Stimulated activated CD8-positive, alpha-beta memory T cell treated with anti-CD3 and anti-CD28 coated beads, Interleukin-7, amount 100 ng/mL, for 4 hours (primary cell): ENCODE results near the gene LUZP2.
"Not testable (repeated sequence)": the region's sequence is repeated elsewhere in the genome, so short reads cannot be mapped to it uniquely, and the experiment has no call there.

Source experiments
- DNase-seq, 2 donors: peaks; one replicate each; pipeline ENCODE4 v3.0.0-alpha.2; 2020; ENCODE audit warnings: low read depth in 2 of 2

Gene LUZP2

DNA sequence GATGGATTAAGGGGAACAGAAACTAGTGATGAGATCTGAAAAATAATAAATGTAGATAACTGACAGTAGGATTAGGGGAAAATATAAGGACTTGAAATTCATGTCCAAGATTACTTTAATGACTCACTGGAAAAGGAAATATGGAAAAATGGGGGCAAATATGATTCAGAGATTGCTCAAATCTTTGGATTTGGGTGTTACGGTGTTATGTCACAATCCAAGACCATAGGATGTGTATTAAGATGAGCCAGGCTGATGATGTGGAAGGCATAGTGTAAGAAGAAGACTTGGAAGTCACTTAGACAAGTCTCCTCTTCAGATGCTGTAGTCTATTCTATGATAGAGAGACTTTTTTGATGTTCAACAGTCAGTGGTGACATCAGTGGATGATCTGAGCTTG lies 323.7 kb downstream of the LUZP2 start:
- DNase-seq: no peak

DNA sequence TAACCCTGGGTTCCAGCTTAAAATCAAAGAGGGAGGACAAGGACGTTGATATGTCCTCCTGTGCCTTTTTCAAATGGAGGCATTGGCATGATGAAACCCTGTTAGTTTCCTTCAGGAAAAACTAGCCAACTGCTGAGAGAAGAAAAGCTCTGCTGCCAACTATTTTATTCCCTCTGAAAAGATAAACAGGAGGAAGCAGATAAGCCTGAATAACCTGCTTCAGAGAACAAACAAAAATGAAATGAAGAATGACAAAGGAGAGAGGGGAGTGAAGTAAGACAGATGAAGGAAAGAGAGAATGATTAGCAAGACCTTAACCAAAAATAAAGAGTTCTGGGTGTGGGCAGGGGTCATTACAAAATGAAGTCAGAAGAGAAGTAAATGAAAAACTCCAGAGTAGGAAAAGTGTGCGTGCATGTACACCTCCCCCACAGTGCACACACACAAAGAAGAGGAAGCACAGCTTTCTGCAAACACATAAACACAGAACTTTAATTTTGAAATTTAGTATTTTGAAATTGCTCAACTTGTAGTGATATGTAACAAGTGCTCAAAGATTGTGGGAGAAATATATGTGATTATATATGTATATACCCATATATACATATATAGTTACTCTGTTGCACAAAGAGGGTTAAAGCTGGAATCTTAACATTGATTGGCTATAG lies 332.2 kb downstream of the LUZP2 start:
- no peak for DNase-seq

GRCh38 chr11:24833573-24833972 lies 336.7 kb downstream of the LUZP2 start:
- DNase-seq: no peak

DNA sequence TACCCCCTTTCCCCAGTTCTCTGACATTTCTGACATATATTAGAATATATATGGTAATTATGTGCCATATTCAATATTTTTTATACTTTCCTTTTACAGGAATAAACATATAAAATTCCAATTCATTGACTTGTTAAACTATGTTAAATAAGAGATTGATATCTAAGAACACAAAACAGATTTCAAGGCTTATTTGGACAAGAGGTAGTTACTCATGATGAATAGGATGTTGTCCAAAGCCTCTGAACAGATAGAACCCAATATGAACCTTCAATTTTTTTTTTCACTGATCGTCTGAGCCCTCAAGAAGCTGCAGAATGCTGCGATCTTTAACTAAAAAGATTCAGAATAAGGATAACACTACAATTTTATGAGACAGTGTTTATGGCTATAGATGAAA lies 340.3 kb downstream of the LUZP2 start:
- no peak for DNase-seq

- DNase-seq: no peak
Observed at GRCh38 chr11:24842308-24842707, 345.5 kb downstream of the LUZP2 start.

DNA sequence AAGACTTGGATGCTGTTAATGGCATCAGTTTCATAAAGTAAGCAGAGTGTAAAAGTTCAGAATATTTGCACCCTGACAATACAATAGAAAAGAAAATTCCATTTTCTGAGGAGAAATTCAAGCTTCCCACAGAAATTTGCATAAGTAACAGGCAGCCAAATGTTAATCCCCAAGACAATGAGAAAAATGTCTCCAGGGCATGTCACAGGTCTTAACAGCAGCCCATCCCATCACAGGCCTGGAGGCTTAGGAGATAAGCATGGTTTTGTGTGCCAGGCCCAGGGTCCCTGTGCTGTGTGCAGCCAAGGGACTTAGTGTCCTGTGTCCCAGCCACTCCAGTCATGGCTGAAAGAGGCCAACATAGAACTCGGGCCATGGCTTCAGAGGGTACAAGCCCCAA lies 347.6 kb downstream of the LUZP2 start:
- no peak for DNase-seq

DNA sequence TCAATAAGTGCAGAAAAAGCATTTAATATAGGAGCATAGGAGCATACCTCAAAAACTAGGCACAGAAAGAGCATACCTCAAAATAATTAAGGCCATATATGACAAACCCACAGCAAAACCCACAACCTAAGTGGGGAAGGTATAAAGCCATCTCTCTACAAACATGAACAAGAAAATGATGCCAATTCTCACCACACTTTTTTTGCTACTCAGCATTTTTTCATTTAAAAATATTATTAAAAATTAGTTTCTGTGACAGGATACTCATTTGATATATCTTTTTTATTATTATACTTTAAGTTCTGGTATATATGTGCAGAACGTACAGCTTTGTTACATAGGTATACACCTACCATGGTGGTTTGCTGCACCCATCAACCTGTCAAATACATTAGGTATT lies 352.0 kb downstream of the LUZP2 start:
- DNase-seq: no peak

DNA sequence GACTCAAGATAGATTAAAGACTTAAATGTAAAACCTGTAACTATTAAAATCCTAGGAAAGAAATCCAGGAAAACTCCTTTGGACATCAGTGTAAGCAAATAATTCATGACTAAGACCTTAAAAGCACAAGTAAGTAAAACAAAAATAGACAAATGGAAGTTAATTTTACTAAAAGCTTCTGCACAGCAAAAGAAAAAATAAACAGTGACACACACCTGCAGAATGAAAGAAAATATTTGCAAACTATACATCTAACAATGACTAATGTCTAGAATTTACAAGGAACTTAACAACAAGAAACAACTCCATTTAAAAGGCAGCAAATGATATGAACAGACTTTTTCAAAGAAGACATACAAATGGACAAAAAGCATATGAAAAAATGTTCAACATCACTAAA lies 359.1 kb downstream of the LUZP2 start:
- no peak for DNase-seq

DNA sequence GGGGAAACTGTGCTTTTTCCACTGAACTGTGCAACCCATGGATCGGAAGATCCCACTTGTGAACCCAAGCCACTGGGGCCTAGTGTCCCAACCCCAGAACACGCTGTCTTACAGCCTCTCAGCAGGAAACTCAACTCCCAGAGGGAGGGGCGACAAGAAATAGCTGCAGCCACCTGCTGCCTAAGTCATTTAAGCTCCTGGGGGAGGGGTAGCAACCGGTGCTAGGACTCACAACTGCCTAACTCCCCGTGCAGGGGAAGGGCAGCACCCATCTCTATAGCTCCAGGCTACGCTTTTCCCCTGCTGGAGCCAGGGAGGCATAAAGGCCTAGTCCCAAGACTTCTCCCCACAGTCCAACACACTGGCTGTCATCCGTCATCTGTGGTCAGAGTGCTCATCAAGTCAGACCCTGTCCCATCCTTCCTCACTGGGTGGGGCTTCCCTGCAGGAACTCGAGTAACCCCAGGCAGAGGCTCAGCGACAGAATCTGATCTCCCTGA lies 363.0 kb downstream of the LUZP2 start:
- DNase-seq: no peak

GRCh38 chr11:24861440-24861839 lies 364.6 kb downstream of the LUZP2 start:
- DNase-seq: no peak

GRCh38 chr11:24866743-24867142 lies 369.9 kb downstream of the LUZP2 start:
- no peak for DNase-seq

- no peak for DNase-seq
Observed at GRCh38 chr11:24870048-24870447, 373.2 kb downstream of the LUZP2 start.

GRCh38 chr11:24872186-24872585 lies 375.3 kb downstream of the LUZP2 start:
- no peak for DNase-seq

- no peak for DNase-seq
Observed at GRCh38 chr11:24872651-24873311, 375.9 kb downstream of the LUZP2 start.

DNA sequence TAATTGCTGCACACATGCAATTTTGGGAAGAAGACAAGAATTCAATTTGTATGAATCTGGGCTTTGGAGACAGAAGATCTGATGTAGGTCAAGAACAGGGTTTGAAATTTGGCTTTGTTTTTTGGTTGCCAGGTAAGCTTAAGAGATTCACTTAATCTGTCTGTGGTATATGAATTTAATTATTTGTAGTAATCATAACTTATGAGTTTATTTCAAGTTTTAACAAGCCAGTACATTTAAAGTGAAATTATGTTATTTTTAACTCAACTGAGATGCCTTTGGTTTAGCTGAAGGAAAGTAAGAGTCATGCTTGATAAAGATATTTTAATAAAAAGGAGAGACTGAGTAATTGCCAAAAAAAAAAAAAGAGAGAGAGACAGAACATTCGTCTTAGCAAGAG lies 384.1 kb downstream of the LUZP2 start:
- no peak for DNase-seq

GRCh38 chr11:24885580-24886173 lies 388.8 kb downstream of the LUZP2 start:
- no peak for DNase-seq

DNA sequence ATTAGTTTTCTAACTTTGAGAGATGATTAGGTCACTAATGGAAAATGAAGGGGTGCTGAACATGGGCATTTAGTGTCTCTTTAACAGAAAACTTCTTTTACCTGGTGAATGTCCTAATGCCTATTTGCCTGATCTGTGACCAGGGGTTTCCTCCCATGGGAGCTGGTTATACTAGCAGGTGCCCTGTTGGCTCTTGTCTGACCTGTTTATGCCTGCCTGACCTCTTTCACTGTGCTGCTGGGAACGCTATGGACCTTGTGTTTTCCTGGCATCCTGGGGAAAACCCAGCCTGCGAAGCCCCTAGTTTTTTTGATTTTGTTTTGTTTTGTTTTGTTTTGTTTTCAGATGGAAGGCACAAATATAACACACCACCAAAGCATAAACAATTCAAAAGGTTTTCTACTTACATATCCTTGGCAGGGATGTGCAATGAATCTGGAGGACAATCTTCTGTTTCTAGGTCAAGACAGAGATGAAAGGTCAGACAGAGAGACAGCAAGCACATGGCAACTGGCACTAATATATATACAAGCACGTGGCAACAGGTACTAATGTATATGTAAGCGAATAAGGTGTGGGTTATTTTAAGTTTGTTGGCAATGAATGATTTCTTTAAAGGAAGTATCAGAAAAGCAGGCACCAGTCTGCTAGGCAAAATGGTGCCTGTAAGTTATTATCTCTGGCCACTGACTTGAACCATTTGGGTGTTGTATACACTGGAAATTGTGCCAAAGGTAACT lies 390.2 kb downstream of the LUZP2 start:
- no peak for DNase-seq

DNA sequence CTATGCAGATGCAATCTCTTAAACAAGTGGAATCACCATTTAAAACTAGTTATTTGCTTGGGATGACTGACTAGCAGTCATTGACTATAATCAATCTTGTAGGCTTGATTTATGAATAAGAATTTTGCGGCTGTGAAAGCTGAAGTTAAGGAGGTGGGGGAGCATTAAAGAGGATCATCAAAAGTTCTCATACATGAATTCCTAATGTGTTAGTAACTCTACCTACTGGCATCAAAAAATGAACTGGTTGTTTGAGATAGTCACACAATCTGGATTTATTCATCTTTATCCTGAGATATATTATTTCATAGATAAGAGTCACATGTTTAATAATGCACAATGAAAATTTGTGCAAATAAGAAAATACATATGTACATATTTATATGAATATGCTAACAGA lies 393.6 kb downstream of the LUZP2 start:
- no peak for DNase-seq

DNA sequence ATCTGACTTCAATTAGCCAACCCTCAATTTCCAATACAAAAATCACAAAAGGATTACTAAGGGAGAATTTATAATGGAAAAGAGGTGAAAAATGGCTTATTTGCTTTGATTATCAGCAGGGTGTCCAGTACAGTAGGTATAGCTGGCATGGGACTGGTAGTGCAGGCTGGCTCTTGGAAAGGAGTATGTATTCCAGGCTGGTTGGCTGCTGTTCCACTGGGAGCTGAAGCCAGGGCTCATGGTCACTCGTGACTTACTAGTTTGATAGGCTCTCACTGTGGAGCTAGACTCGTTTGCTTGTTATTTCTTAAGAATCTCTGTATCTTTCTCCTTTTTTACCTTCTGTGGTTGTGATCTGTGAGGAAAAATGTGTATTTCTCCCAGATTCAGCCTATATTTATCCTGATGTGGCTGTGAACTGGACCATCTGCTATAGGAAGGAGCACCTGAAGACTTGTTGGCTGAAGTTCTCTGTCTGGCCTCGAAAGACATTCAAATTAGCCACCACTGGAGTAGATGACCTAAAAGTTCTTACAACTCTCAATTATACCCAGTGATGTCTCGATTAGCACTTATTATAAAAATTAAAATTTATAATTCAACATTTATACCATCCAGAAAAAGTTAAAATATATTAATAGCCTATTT lies 395.1 kb downstream of the LUZP2 start:
- not testable (repeated sequence) for DNase-seq

GRCh38 chr11:24896118-24896835 lies 399.4 kb downstream of the LUZP2 start:
- no peak for DNase-seq

DNA sequence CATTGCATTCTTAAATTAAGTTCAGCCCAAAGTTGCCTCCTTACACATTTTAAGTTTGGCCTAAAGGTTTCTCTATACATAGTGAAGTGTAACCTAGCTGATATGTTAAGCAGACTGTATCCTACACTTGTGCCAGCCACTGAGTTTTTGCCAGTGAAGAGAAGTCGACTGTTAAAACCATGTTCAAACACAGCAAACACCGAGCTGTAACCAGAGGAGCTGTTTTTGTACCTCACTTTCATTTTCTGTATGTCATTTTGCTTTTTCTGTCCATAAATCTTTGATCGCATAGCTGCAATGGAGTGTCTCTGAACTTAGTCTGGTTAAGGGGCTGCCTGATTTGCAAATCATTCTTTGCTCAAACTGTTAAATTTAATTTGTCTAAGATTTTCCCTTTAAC lies 403.7 kb downstream of the LUZP2 start:
- no peak for DNase-seq
